Lower lobe of right lung (tissue), 2 donors: Measurements from ENCODE around the gene EVA1C. TPM values are rescaled to one million over a fixed set of nuclear protein-coding genes. Genes with fewer than 3 reads are reported as not detected.

Source experiments
- ATAC-seq, 2 donors: fragments of 200-7000 bp; cut with Tn5 transposase; one replicate each; pipeline ENCODE4 v1.9.1; 2020 to 2022; ENCODE audit warnings: mild to moderate bottlenecking in 2 of 2, moderate library complexity in 2 of 2
- DNase-seq: peaks from one replicate; pipeline ENCODE4 v3.0.0-alpha.2; 2020
- H3K27ac ChIP-seq: fragments of 200-600 bp; one replicate; pipeline ENCODE4 v1.8.0; 2022
- H3K27me3 ChIP-seq: fragments of 200-600 bp; one replicate; pipeline ENCODE4 v1.8.0; 2022; ENCODE audit warnings: low read depth
- H3K36me3 ChIP-seq: fragments of 200-600 bp; one replicate; pipeline ENCODE4 v1.8.0; 2022; ENCODE audit warnings: mild to moderate bottlenecking
- H3K4me1 ChIP-seq: fragments of 200-600 bp; one replicate; pipeline ENCODE4 v1.8.0; 2022
- H3K4me3 ChIP-seq: fragments of 200-600 bp; one replicate; pipeline ENCODE4 v1.8.0; 2022; ENCODE audit warnings: mild to moderate bottlenecking
- H3K9me3 ChIP-seq: fragments of 200-600 bp; one replicate; pipeline ENCODE4 v1.8.0; 2022
- intact Hi-C: fragments of 100-400 bp; cut with DNase I; formaldehyde crosslinking; loops from one replicate; pipeline ENCODE4 v1.11.0; 2022
- total RNA-seq: library from RNA; stranded (reverse); fragmentation: NEBNext Ultra II Directional; extraction: Animal tissue kit (Norgen Biotek cat#: 25700); gene quantifications from one replicate; pipeline ENCODE4 v1.2.1, GENCODE V29; 2021
- TF ChIP-seq, protein P1 (sequence below): fragments of 200-600 bp; IDR thresholded peaks from one replicate; pipeline ENCODE4 v1.8.0; 2022; ENCODE audit warnings: antibody characterized with exemption, mild to moderate bottlenecking
- donor health status: DM: no; HTN: yes; CAD: no; lungs with severe emphysema.

Gene EVA1C
- total RNA-seq, 1 donor from 2014 or later = 31.8 TPM

DNA sequence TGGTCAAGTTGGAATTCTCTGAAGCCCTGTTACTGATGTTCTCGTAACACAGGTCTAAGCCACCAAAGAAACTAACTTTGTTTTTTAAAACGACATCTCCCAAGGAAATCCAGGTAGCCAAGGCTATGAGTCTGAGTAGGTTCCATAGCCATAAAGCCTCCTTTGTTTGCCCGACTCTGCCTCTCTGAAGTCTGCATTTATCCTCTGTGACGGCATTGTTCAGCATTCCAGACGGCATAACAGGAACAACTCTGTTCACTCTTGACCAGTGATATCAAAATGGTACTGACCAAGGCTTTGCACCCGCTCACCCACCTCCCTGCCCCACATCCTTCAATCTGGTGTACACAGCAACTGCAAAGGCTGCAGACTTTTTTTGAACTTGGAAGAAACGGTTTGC lies 34.5 kb upstream of the EVA1C start:
- Histone ChIP-seq H3K4me1 (no peaks in the 10 kb centered on the region), H3K27me3 (no peaks in the 10 kb centered on the region), H3K4me3 (no peak overlapping the region), H3K9me3 (no peaks in the 10 kb centered on the region), H3K27ac (no peak overlapping the region), H3K36me3 (peaks cover 58% of the 10 kb centered on the region)
- ATAC-seq (no peak), DNase-seq (no peak)
- intact Hi-C loops = no loop called here
- TF ChIP-seq, protein P1, sequence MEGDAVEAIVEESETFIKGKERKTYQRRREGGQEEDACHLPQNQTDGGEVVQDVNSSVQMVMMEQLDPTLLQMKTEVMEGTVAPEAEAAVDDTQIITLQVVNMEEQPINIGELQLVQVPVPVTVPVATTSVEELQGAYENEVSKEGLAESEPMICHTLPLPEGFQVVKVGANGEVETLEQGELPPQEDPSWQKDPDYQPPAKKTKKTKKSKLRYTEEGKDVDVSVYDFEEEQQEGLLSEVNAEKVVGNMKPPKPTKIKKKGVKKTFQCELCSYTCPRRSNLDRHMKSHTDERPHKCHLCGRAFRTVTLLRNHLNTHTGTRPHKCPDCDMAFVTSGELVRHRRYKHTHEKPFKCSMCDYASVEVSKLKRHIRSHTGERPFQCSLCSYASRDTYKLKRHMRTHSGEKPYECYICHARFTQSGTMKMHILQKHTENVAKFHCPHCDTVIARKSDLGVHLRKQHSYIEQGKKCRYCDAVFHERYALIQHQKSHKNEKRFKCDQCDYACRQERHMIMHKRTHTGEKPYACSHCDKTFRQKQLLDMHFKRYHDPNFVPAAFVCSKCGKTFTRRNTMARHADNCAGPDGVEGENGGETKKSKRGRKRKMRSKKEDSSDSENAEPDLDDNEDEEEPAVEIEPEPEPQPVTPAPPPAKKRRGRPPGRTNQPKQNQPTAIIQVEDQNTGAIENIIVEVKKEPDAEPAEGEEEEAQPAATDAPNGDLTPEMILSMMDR = no peak

DNA sequence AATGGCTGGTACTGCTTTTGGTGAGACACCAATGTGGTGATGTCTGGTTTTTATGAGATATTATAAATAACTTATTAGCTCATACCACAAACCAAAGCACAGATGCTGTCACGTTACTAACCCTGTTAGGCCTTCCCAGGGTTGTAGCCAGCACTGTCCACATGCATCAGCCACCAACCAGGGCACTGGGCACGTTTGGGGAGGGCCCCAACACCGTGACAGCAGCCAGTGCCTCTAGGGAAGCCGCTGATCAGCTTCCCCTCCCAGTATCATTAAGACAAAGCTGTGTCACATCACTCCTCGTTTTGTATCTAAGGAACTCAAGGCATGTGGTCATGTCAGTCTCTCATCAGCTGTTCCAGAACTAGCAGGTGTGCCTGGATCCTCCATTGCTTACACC lies 33.5 kb upstream of the EVA1C start:
- intact Hi-C loops = no loop called here
- H3K27me3 ChIP-seq = no peaks in the 10 kb centered on the region
- H3K9me3 ChIP-seq = no peaks in the 10 kb centered on the region
- ATAC-seq (no peak), DNase-seq (no peak)
- H3K4me3 ChIP-seq = no peak overlapping the region
- H3K27ac ChIP-seq = no peak overlapping the region
- TF ChIP-seq, protein P1 = no peak
- H3K4me1 ChIP-seq = no peaks in the 10 kb centered on the region
- peaks cover 67% of the 10 kb centered on the region for H3K36me3 ChIP-seq

DNA sequence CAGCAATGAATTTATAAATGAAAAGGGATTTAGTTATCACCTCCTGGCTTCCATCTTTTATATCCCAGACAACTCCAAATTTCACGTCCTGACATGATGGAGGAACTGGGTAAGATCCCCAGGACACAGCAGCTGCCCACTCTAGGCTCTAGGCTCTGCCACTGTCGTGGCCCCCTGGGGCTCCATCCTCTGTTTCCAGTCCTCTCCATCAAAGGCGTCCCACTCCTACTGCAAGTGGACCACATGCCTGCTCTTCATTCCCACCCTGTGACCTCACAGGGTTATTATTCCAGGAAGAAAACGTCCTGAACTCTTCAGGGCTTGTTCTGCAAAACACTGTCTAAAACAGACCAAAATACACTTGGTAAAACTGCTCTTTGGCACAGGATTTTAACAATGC lies 31.6 kb upstream of the EVA1C start:
- ATAC-seq (no peak), DNase-seq (no peak)
- H3K36me3 ChIP-seq = peaks cover 68% of the 10 kb centered on the region
- H3K4me3 ChIP-seq = no peak overlapping the region
- intact Hi-C loops = no loop called here
- no peaks in the 10 kb centered on the region for H3K4me1 ChIP-seq
- H3K27ac ChIP-seq = no peak overlapping the region
- TF ChIP-seq, protein P1 = no peak
- no peaks in the 10 kb centered on the region for H3K9me3 ChIP-seq
- no peaks in the 10 kb centered on the region for H3K27me3 ChIP-seq

DNA sequence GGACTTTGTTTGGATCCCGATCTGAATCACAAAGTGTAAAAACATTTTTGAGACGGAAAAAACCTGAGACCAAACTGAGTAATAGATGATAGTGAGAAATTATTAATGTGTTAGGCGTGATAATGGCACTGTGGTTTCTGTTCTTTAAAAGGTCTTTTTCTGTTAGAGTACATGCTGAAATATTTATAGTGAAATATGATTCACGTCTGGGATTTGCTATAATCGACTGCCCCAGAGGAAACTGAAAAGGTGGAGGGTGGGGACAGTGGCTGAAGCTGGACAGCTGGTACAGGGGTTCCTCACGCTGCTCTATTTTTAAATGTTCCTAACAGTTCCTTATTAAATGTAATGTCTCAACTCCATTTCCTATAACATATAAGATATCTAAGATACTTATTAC lies 30.9 kb upstream of the EVA1C start:
- Histone ChIP-seq H3K36me3 (peaks cover 67% of the 10 kb centered on the region), H3K27me3 (no peaks in the 10 kb centered on the region), H3K9me3 (no peaks in the 10 kb centered on the region), H3K4me3 (no peak overlapping the region), H3K4me1 (no peaks in the 10 kb centered on the region), H3K27ac (no peak overlapping the region)
- no peak for DNase-seq
- ATAC-seq = no peak
- intact Hi-C loops = no loop called here
- TF ChIP-seq, protein P1 = no peak

DNA sequence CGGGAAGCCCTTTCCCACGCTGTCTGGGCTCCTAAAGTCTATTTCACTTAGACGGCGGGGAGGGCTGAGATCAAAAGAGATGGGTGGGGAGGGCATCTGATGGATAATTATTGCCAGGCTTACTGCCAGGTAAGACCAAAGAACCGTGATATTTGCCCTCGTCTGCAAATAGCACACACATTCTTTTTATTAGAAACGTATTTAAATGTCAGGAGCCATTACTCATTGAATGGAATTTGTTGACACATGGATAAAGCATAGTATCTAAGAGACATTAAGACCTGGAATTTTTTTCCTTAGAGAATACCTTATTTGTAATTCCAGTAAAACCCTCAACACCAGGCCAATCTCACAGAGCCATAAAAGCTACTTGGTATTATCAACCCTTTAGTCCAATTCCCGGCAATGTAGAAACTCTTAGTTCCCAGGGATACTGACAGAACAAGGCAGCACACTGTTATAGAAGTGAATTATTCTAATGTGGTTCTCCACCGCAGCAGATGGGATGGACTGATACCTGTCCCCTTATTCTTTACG lies 30.3 kb upstream of the EVA1C start:
- ATAC-seq = no peak
- TF ChIP-seq, protein P1 = no peak
- Histone ChIP-seq H3K9me3 (no peaks in the 10 kb centered on the region), H3K4me1 (no peaks in the 10 kb centered on the region), H3K36me3 (peaks cover 67% of the 10 kb centered on the region), H3K27me3 (no peaks in the 10 kb centered on the region), H3K4me3 (no peak overlapping the region), H3K27ac (no peak overlapping the region)
- no peak for DNase-seq
- intact Hi-C loops = no loop called here

DNA sequence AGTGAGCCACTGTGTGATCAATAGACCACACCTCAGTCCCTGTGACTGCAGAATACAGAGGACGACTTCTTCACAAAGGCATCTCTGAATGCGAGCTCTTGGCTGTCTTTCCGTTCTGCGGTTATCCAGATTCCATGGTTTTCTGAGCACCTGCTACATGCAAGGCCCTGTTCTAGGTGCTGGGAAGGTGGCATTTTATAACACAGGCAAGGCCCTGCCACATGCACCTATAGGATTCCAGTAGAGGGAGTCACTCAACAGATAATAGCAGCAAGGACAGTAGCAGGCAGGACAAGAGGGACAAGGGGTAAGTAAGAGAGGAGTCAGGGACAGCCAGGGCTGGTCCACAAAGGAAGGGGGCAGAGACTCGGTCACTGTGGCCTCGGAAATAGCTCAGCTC lies 28.7 kb upstream of the EVA1C start:
- Histone ChIP-seq H3K4me3 (no peak overlapping the region), H3K27ac (no peak overlapping the region), H3K36me3 (peaks cover 64% of the 10 kb centered on the region), H3K9me3 (no peaks in the 10 kb centered on the region), H3K27me3 (no peaks in the 10 kb centered on the region), H3K4me1 (no peaks in the 10 kb centered on the region)
- DNase-seq = no peak
- ATAC-seq = no peak
- TF ChIP-seq, protein P1 = no peak
- intact Hi-C loops = no loop called here
